GM23338 (cell line): ENCODE data around the gene SLC2A9.

Experiments
- CTCF ChIP-seq, 2 experiments: fragments of 200-600 bp in 1 of 2; sonication (generic) in 1 of 2; conservative IDR thresholded peaks; 2 replicates each; pipeline versions ENCODE4 v1.5.1 to v1.6.1; 2016 to 2017; ENCODE audit warnings: antibody characterized with exemption in 2 of 2, low read depth in 2 of 2, mild to moderate bottlenecking in 2 of 2, moderate library complexity in 1 of 2
- EZH2 ChIP-seq: fragments of 200-600 bp; sonication (generic); IDR thresholded peaks from one replicate; pipeline ENCODE4 v1.8.0; 2017; ENCODE audit warnings: antibody characterized with exemption, mild to moderate bottlenecking, low read depth; ENCODE audit not compliant: unreplicated experiment
- EZH2phosphoT487 ChIP-seq: fragments of 200-600 bp; sonication (generic); IDR thresholded peaks from one replicate; pipeline ENCODE4 v1.8.1; 2018; ENCODE audit warnings: antibody characterized with exemption; ENCODE audit not compliant: unreplicated experiment
- JUNB ChIP-seq: IDR thresholded peaks from one replicate; pipeline ENCODE4 v1.6.1; 2016; ENCODE audit warnings: antibody characterized with exemption; ENCODE audit not compliant: unreplicated experiment
- POLR2AphosphoS5 ChIP-seq: IDR thresholded peaks from 2 replicates; pipeline ENCODE4 v1.6.1; 2016; ENCODE audit warnings: antibody characterized with exemption, low read depth
- REST ChIP-seq: IDR thresholded peaks from one replicate; pipeline ENCODE4 v1.6.1; 2018; ENCODE audit warnings: antibody characterized with exemption; ENCODE audit not compliant: unreplicated experiment
- ZNF331 ChIP-seq: fragments of 250-450 bp; sonication (Bioruptor Pico); IDR thresholded peaks from 2 replicates; pipeline ENCODE4 v1.5.0; 2020; ENCODE audit warnings: low read depth, mild to moderate bottlenecking, moderate library complexity

- TF ChIP-seq POLR2AphosphoS5: no peak
- TF ChIP-seq CTCF (conservative IDR thresholded peaks at IDR 0.05; ENCODE audit: low read depth in 2 of 2): no peak
- no peak for TF ChIP-seq EZH2
- no peak for TF ChIP-seq ZNF331 (CRISPR knock-in tag)
- no peak for TF ChIP-seq EZH2phosphoT487
- TF ChIP-seq REST: no peak
- no peak for TF ChIP-seq JUNB
Measured at GRCh38 chr4:10031668-10032590, 10.6 kb upstream of the SLC2A9 start.
